ENCODE results near the gene NIPA2. TPM values are rescaled to one million over a fixed set of nuclear protein-coding genes. Genes with fewer than 3 reads are reported as not detected.

NIPA2 gene
- polyA plus RNA-seq, 2 of the 4 experiments (the other 2 are of a cell fraction): 120 to 153 TPM

- 87% methylated on average over 33 of the region's 33 CpGs for WGBS (ENCODE audit: missing lambda C conversion rate)
- no peak overlapping the region for H3K4me2 ChIP-seq
- TF ChIP-seq CEBPB (IDR thresholded peaks at IDR 0.05): no peak
- TF ChIP-seq CHD2 (IDR thresholded peaks at IDR 0.05; ENCODE audit: low read length, partially characterized antibody): no peak
- no peak for TF ChIP-seq RFX5 (IDR thresholded peaks at IDR 0.05)
- no peak for TF ChIP-seq ATOH8 (CRISPR knock-in tag; IDR thresholded peaks at IDR 0.05; ENCODE audit: low read depth)
- no peak for TF ChIP-seq GATA3 (IDR thresholded peaks at IDR 0.05; ENCODE audit: borderline replicate concordance)
- no peak for TF ChIP-seq FOSL2 (IDR thresholded peaks at IDR 0.05)
- no peak for TF ChIP-seq FOSL2 (CRISPR knock-in tag; IDR thresholded peaks at IDR 0.05)
- TF ChIP-seq REST (IDR thresholded peaks at IDR 0.05): no peak
- no peak for TF ChIP-seq BCL3 (IDR thresholded peaks at IDR 0.05)
- TF ChIP-seq ZC3H11A (IDR thresholded peaks at IDR 0.05): no peak
- no peak for TF ChIP-seq HOXB5 (CRISPR knock-in tag; IDR thresholded peaks at IDR 0.05)
- TF ChIP-seq TP53 (CRISPR knock-in tag; IDR thresholded peaks at IDR 0.05): no peak
- TF ChIP-seq KDM5A (IDR thresholded peaks at IDR 0.05): no peak
- no peak for TF ChIP-seq EHF (CRISPR knock-in tag; IDR thresholded peaks at IDR 0.05)
- FAIRE-seq (no peak), ATAC-seq (no peak), DNase-seq (ENCODE audit: low read depth in 1 of 2, low spot score in 1 of 2) (no peak)
- H3K27ac ChIP-seq: no peak overlapping the region
- no peaks in the 10 kb centered on the region for H3K9me3 ChIP-seq
- ChIA-PET POLR2A (no interaction called here), CTCF (interaction anchor here (1.0 to 1.9 kb wide), 2 partner anchors 10 kb away, joined by 3 to 6 read pairs; no protein-coding TSS in a partner anchor)
- peaks cover 34% of the 10 kb centered on the region for H3K4me1 ChIP-seq
- H3K4me3 ChIP-seq: no peak overlapping the region
Observed at GRCh38 chr15:22891426-22892210, 53.2 kb downstream of the NIPA2 start.

DNA sequence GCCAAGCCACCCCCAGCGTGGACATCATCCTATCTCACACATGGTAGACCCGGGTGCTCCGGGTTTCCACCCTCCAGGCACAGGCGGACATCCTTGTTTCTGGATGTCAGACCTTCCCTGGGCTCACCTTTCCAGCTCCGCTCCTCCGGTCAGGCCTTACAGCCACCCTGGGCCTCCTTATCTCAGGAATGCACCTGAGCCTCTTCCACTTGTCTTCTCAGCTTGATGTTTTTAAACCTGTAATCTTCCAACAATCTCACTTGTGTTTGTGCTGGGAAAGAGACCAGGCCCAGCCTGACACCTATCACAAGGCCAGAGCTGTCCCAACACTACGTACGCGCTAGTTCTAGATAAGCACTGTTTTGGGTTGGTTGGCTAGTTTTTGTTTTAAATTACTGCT lies 53.9 kb downstream of the NIPA2 start:
- ATAC-seq (no peak), FAIRE-seq (no peak), DNase-seq (ENCODE audit: low read depth in 1 of 2, low spot score in 1 of 2) (no peak)
- POLR2A ChIA-PET: no interaction called here
- TF ChIP-seq EHF (CRISPR knock-in tag; IDR thresholded peaks at IDR 0.05) (no peak), POLR2A (IDR thresholded peaks at IDR 0.05; ENCODE audit: low read length) (no peak), FOSL2 (IDR thresholded peaks at IDR 0.05) (no peak), FOSL2 (CRISPR knock-in tag; IDR thresholded peaks at IDR 0.05) (no peak), HDAC2 (IDR thresholded peaks at IDR 0.05) (no peak), HOXB13 (CRISPR knock-in tag; IDR thresholded peaks at IDR 0.05; ENCODE audit: low read depth) (no peak), RNF2 (IDR thresholded peaks at IDR 0.05; ENCODE audit: borderline replicate concordance, low read depth) (no peak), CHD4 (IDR thresholded peaks at IDR 0.05; ENCODE audit: borderline replicate concordance) (no peak), SREBF2 (IDR thresholded peaks at IDR 0.05) (no peak), FOSB (CRISPR knock-in tag; IDR thresholded peaks at IDR 0.05) (no peak)
- H3K4me1 ChIP-seq: peaks cover 34% of the 10 kb centered on the region
- no peak overlapping the region for H3K4me2 ChIP-seq
- CTCF ChIA-PET: interaction anchor here (1.0 to 1.9 kb wide), 2 partner anchors 9 to 10 kb away, joined by 3 to 6 read pairs; no protein-coding TSS in a partner anchor
- H3K4me3 ChIP-seq: no peak overlapping the region
- no peaks in the 10 kb centered on the region for H3K9me3 ChIP-seq
- H3K27ac ChIP-seq: no peak overlapping the region
- 87% methylated on average over 9 of the region's 9 CpGs for WGBS (ENCODE audit: missing lambda C conversion rate)

Measured in A549 (cell line).